Panc1 (cell line): Measurements from ENCODE around the gene ZC2HC1B. TPM values are rescaled to one million over a fixed set of nuclear protein-coding genes. Genes with fewer than 3 reads are reported as not detected.

Experiments
- ATAC-seq: fragments of 200-7000 bp; cut with Tn5 transposase; 2 replicates; pipeline ENCODE4 v1.9.1; 2020; ENCODE audit warnings: mild to moderate bottlenecking, moderate library complexity
- BruUV-seq: library from RNA; stranded (reverse); fragments of 400-500 nt; replicated peaks from 2 replicates; lab custom pipeline; 2021; lab: Mats Ljungman, UMichigan
- CTCF ChIA-PET: fragments of 300-600 bp; sonication (Branson Sonifier 250); formaldehyde crosslinking; loops from one replicate; lab custom pipeline; 2022; ENCODE audit warnings: antibody characterized with exemption; lab: Charles Lee
- POLR2A ChIA-PET: fragments of 300-600 bp; sonication (Branson Sonifier 250); formaldehyde crosslinking; loops from one replicate; lab custom pipeline; 2022; ENCODE audit warnings: antibody characterized with exemption; lab: Charles Lee
- DNase-seq: peaks from one replicate; pipeline ENCODE4 v3.0.0-alpha.2; 2010; ENCODE audit warnings: low read depth, low spot score
- H3K27ac ChIP-seq: 2 replicates; pipeline ENCODE4 v1.5.1; 2011; ENCODE audit warnings: mild to moderate bottlenecking, low read length, inconsistent platforms
- H3K27me3 ChIP-seq: fragments of 200-500 bp; sonication (Bioruptor generic); 2 replicates; pipeline ENCODE4 v1.6.0; 2014; ENCODE audit warnings: low read length, inconsistent platforms; ENCODE audit not compliant: control insufficient read depth, insufficient read depth
- H3K36me3 ChIP-seq: fragments of 200-500 bp; sonication (Bioruptor generic); 2 replicates; pipeline ENCODE4 v1.5.1; 2014; ENCODE audit warnings: inconsistent platforms, mild to moderate bottlenecking, low read length, moderate library complexity; ENCODE audit not compliant: control insufficient read depth, insufficient read depth
- H3K4me1 ChIP-seq: 2 replicates; pipeline ENCODE4 v1.5.1; 2011; ENCODE audit warnings: inconsistent platforms, mild to moderate bottlenecking, low read length, moderate library complexity; ENCODE audit not compliant: control insufficient read depth, insufficient read depth
- H3K4me3 ChIP-seq, 2 experiments: 2 replicates each; pipeline ENCODE4 v1.5.1; 2011 to 2012; ENCODE audit warnings: low read depth in 2 of 2, low read length in 2 of 2, mild to moderate bottlenecking in 2 of 2, inconsistent platforms in 1 of 2, moderate library complexity in 1 of 2
- H3K9me3 ChIP-seq: fragments of 200-500 bp; sonication (Bioruptor generic); 2 replicates; pipeline ENCODE4 v1.5.1; 2014; ENCODE audit warnings: low read depth, mild to moderate bottlenecking, inconsistent platforms, low read length, moderate library complexity; ENCODE audit not compliant: control insufficient read depth, insufficient read depth
- CTCF ChIP-seq: fragments of 450-650 bp; IDR thresholded peaks from 2 replicates; pipeline ENCODE4 v1.5.1; 2017; ENCODE audit warnings: mild to moderate bottlenecking
- POLR2AphosphoS5 ChIP-seq: IDR thresholded peaks from 2 replicates; pipeline ENCODE4 v1.6.1; 2012; ENCODE audit warnings: mild to moderate bottlenecking, low read depth, low read length, moderate library complexity
- REST ChIP-seq, 2 experiments: IDR thresholded peaks; 2 replicates each; pipeline ENCODE4 v1.6.1; 2011 to 2012; ENCODE audit warnings: low read depth in 2 of 2, control low read depth in 1 of 2, low read length in 1 of 2, mild to moderate bottlenecking in 1 of 2, moderate library complexity in 1 of 2; ENCODE audit not compliant: insufficient read depth in 1 of 2
- SIN3A ChIP-seq: IDR thresholded peaks from 2 replicates; pipeline ENCODE4 v1.6.1; 2012; ENCODE audit warnings: low read depth, mild to moderate bottlenecking, low read length, moderate library complexity, borderline replicate concordance; ENCODE audit not compliant: insufficient read depth
- TCF7L2 ChIP-seq: IDR thresholded peaks from 2 replicates; pipeline ENCODE4 v1.6.1; 2011; ENCODE audit warnings: mild to moderate bottlenecking, low read depth, low read length, inconsistent platforms
- in situ Hi-C: cut with HindIII; loops from 2 replicates; pipeline ENCODE4 v1.10.0; 2016; ENCODE audit warnings: low sequenced_read_pairs, low pct_unique_long_range_greater_than_20kb
- intact Hi-C: fragments of 100-400 bp; cut with micrococcal nuclease; formaldehyde crosslinking; loops from one replicate; pipeline ENCODE4 v1.10.0; 2022; ENCODE audit not compliant: unreplicated experiment
- total RNA-seq: library from RNA; stranded (reverse); gene quantifications from one replicate; pipeline ENCODE4 v1.2.1, GENCODE V29; 2021; ENCODE audit not compliant: unreplicated experiment

Gene ZC2HC1B
- total RNA-seq, 1 experiment from 2014 or later = not detected

- intact Hi-C loops = no loop called here
- Histone ChIP-seq H3K4me1 (no peaks in the 10 kb centered on the region), H3K27ac (no peak overlapping the region), H3K36me3 (no peaks in the 10 kb centered on the region), H3K27me3 (peaks cover under 1% of the 10 kb centered on the region; the same call in 1 of the 2 replicates), H3K9me3 (no peaks in the 10 kb centered on the region; the same call in 1 of the 2 replicates), H3K4me3 (no peak overlapping the region)
- ATAC-seq = no peak
- BruUV-seq = no TSS peak
- no peak for TF ChIP-seq TCF7L2
- TF ChIP-seq SIN3A = no peak
- no peak for TF ChIP-seq REST (IDR thresholded peaks at IDR 0.05; ENCODE audit: insufficient read depth in 1 of 2, low read depth in 2 of 2, low read length in 1 of 2)
- TF ChIP-seq POLR2AphosphoS5 = no peak
- in situ Hi-C loops = no loop called here
- POLR2A ChIA-PET = no interaction called here
- DNase-seq = no peak
- CTCF ChIA-PET = no interaction called here
These were observed 20.1 kb downstream of the ZC2HC1B start for GRCh38 chr6:143884216-143884900.

GRCh38 chr6:143885116-143885515 is 20.8 kb downstream of the ZC2HC1B start:
- Histone ChIP-seq H3K4me3 (no peak overlapping the region), H3K9me3 (no peaks in the 10 kb centered on the region; the same call in 1 of the 2 replicates), H3K4me1 (no peaks in the 10 kb centered on the region), H3K27me3 (peaks cover 5% of the 10 kb centered on the region; the same call in 1 of the 2 replicates), H3K27ac (no peak overlapping the region), H3K36me3 (no peaks in the 10 kb centered on the region)
- no TSS peak for BruUV-seq
- ChIA-PET CTCF (no interaction called here), POLR2A (no interaction called here)
- no peak for TF ChIP-seq POLR2AphosphoS5
- TF ChIP-seq REST (IDR thresholded peaks at IDR 0.05; ENCODE audit: insufficient read depth in 1 of 2, low read depth in 2 of 2, low read length in 1 of 2) = no peak
- no peak for TF ChIP-seq TCF7L2
- no peak for TF ChIP-seq CTCF
- no peak for TF ChIP-seq SIN3A
- no peak for DNase-seq
- no peak for ATAC-seq
- intact Hi-C loops (no loop called here), in situ Hi-C loops (no loop called here)
